OCI-LY7 (cell line): ENCODE results near the gene GLB1L. TPM values are rescaled to one million over a fixed set of nuclear protein-coding genes. Genes with fewer than 3 reads are reported as not detected.

Source experiments
- BruUV-seq: library from RNA; stranded (reverse); fragments of 400-500 nt; replicated peaks from 2 replicates; lab custom pipeline; 2021; lab: Mats Ljungman, UMichigan
- CTCF ChIA-PET: fragments of 300-600 bp; sonication (Branson Sonifier 250); formaldehyde crosslinking; loops from one replicate; lab custom pipeline; 2022; ENCODE audit warnings: antibody characterized with exemption; ENCODE audit not compliant: unreplicated experiment; lab: Charles Lee
- POLR2A ChIA-PET: fragments of 300-600 bp; sonication (Branson Sonifier 250); formaldehyde crosslinking; loops from one replicate; lab custom pipeline; 2022; ENCODE audit warnings: antibody characterized with exemption; lab: Charles Lee
- DNase-seq: peaks from one replicate; pipeline ENCODE4 v3.0.0-alpha.2; 2015; ENCODE audit warnings: low spot score
- H2AFZ ChIP-seq: fragments of 200-600 bp; sonication (generic), shearing (Covaris generic); 2 replicates; pipeline ENCODE4 v1.6.1; 2014; ENCODE audit warnings: mild to moderate bottlenecking, antibody characterized with exemption, low read length, moderate library complexity
- H3K27ac ChIP-seq: fragments of 200-600 bp; sonication (generic); 2 replicates; pipeline ENCODE4 v1.5.1; 2014; ENCODE audit warnings: mixed run types, low read depth, mild to moderate bottlenecking, moderate library complexity, low read length, inconsistent platforms; ENCODE audit not compliant: poor library complexity, severe bottlenecking
- H3K36me3 ChIP-seq: fragments of 200-600 bp; sonication (generic); 2 replicates; pipeline ENCODE4 v1.6.1; 2014; ENCODE audit warnings: mild to moderate bottlenecking, antibody characterized with exemption, low read length, moderate library complexity, mixed read lengths; ENCODE audit not compliant: insufficient read depth
- H3K4me1 ChIP-seq: fragments of 200-600 bp; sonication (generic); 2 replicates; pipeline ENCODE4 v1.5.1; 2014; ENCODE audit warnings: mild to moderate bottlenecking, low read length; ENCODE audit not compliant: insufficient read depth, poor library complexity, severe bottlenecking
- H3K4me2 ChIP-seq: fragments of 200-600 bp; sonication (generic); 2 replicates; pipeline ENCODE4 v1.6.1; 2014; ENCODE audit warnings: mild to moderate bottlenecking, low read length
- H3K4me3 ChIP-seq: fragments of 200-600 bp; sonication (generic); 2 replicates; pipeline ENCODE4 v1.5.1; 2014; ENCODE audit warnings: mild to moderate bottlenecking, low read depth, low read length; ENCODE audit not compliant: poor library complexity, severe bottlenecking
- H3K79me2 ChIP-seq: fragments of 200-600 bp; sonication (generic); 2 replicates; pipeline ENCODE4 v1.6.1; 2016; ENCODE audit warnings: low read depth, mild to moderate bottlenecking, low read length, moderate library complexity, mixed read lengths; ENCODE audit not compliant: insufficient read depth
- H3K9me2 ChIP-seq: fragments of 200-600 bp; sonication (generic); 2 replicates; pipeline ENCODE4 v1.6.1; 2016; ENCODE audit warnings: mild to moderate bottlenecking, low read length, mixed read lengths; ENCODE audit not compliant: insufficient read depth
- H3K9me3 ChIP-seq: fragments of 200-600 bp; sonication (generic); 2 replicates; pipeline ENCODE4 v1.6.1; 2014; ENCODE audit warnings: mild to moderate bottlenecking, mixed run types, low read length, mixed read lengths
- H4K20me1 ChIP-seq: fragments of 200-600 bp; sonication (generic); 2 replicates; pipeline ENCODE4 v1.6.1; 2014; ENCODE audit warnings: mild to moderate bottlenecking, antibody characterized with exemption, low read length, moderate library complexity, mixed read lengths; ENCODE audit not compliant: insufficient read depth
- CTCF ChIP-seq: fragments of 200-600 bp; sonication (generic); conservative IDR thresholded peaks from 2 replicates; pipeline ENCODE4 v1.5.1; 2014; ENCODE audit warnings: mild to moderate bottlenecking, antibody characterized with exemption, low read length, moderate library complexity, mixed read lengths
- EZH2phosphoT487 ChIP-seq: fragments of 200-600 bp; sonication (generic); IDR thresholded peaks from 2 replicates; pipeline ENCODE4 v1.6.1; 2018; ENCODE audit warnings: low read depth, borderline replicate concordance, mild to moderate bottlenecking, mixed run types, antibody characterized with exemption, low read length, moderate library complexity, mixed read lengths
- intact Hi-C: fragments of 100-400 bp; cut with micrococcal nuclease; formaldehyde crosslinking; loops from one replicate; pipeline ENCODE4 v1.10.0; 2022; ENCODE audit not compliant: unreplicated experiment
- total RNA-seq, 2 experiments: library from RNA; depleted of rRNA in 1 of 2; stranded (reverse); fragments of >200 nt in 1 of 2; shearing (Covaris generic) in 1 of 2; gene quantifications; 2 replicates each; pipeline ENCODE4 v1.2.3, GENCODE V29; 2014 to 2022

GLB1L gene
- total RNA-seq, 2 experiments from 2014 or later, result 6.9 to 8.6 TPM

GRCh38 chr2:219285894-219286425, 40.7 kb upstream of the GLB1L start:
- H3K9me2 ChIP-seq, result no peaks in the 10 kb centered on the region
- BruUV-seq, result no TSS peak
- no peak overlapping the region for H2AFZ ChIP-seq
- no peak for DNase-seq
- H4K20me1 ChIP-seq, result no peaks in the 10 kb centered on the region
- H3K9me3 ChIP-seq, result no peaks in the 10 kb centered on the region
- TF ChIP-seq CTCF, result no peak
- peaks cover 5% of the 10 kb centered on the region for H3K4me1 ChIP-seq
- POLR2A ChIA-PET, result interaction anchor here (0.6 to 2.2 kb wide), 2 partner anchors 9 to 33 kb away, joined by 5 to 7 read pairs; no protein-coding TSS in a partner anchor
- H3K4me2 ChIP-seq, result no peak overlapping the region
- no peak overlapping the region for H3K4me3 ChIP-seq
- intact Hi-C loops, result no loop called here
- peaks cover 47% of the 10 kb centered on the region for H3K36me3 ChIP-seq
- H3K79me2 ChIP-seq, result peaks cover under 1% of the 10 kb centered on the region; the same call in 1 of the 2 replicates
- CTCF ChIA-PET, result no interaction called here
- H3K27ac ChIP-seq, result no peak overlapping the region

- Histone ChIP-seq H3K36me3 (peaks cover 53% of the 10 kb centered on the region), H2AFZ (no peak overlapping the region), H3K27ac (no peak overlapping the region), H4K20me1 (peaks cover 1% of the 10 kb centered on the region), H3K79me2 (peaks cover 7% of the 10 kb centered on the region; the same call in 1 of the 2 replicates), H3K4me2 (no peak overlapping the region), H3K4me3 (no peak overlapping the region), H3K9me2 (no peaks in the 10 kb centered on the region), H3K4me1 (peaks cover 11% of the 10 kb centered on the region), H3K9me3 (no peaks in the 10 kb centered on the region)
- intact Hi-C loops, result no loop called here
- TF ChIP-seq CTCF, result no peak
- ChIA-PET CTCF (no interaction called here), POLR2A (interaction anchor here (0.6 to 2.2 kb wide), 2 partner anchors 10 to 33 kb away, joined by 5 to 7 read pairs; no protein-coding TSS in a partner anchor)
- DNase-seq, result no peak
- BruUV-seq, result no TSS peak
Measured at GRCh38 chr2:219285373-219285735, 40.1 kb upstream of the GLB1L start.

GRCh38 chr2:219284501-219285372, 39.5 kb upstream of the GLB1L start:
- CTCF ChIA-PET, result no interaction called here
- no TSS peak for BruUV-seq
- intact Hi-C loops, result no loop called here
- Histone ChIP-seq H2AFZ (no peak overlapping the region), H4K20me1 (peaks cover 5% of the 10 kb centered on the region), H3K36me3 (peaks cover 54% of the 10 kb centered on the region), H3K4me3 (no peak overlapping the region), H3K79me2 (peaks cover 12% of the 10 kb centered on the region; the same call in 1 of the 2 replicates), H3K27ac (no peak overlapping the region), H3K9me2 (no peaks in the 10 kb centered on the region), H3K9me3 (no peaks in the 10 kb centered on the region), H3K4me2 (no peak overlapping the region), H3K4me1 (peaks cover 16% of the 10 kb centered on the region)
- POLR2A ChIA-PET, result interaction anchor here (2.2 kb wide), 1 partner anchor 10 kb away, joined by 5 read pairs; no protein-coding TSS in a partner anchor
- no peak for DNase-seq
- TF ChIP-seq CTCF (no peak), EZH2phosphoT487 (no peak)
